Measurements from ENCODE around the gene HMCES. TPM values are rescaled to one million over a fixed set of nuclear protein-coding genes. Genes with fewer than 3 reads are reported as not detected.

HMCES gene
- total RNA-seq, 2 experiments from 2014 or later: 58.2 to 62.2 TPM

- H3K9me3 Mint-ChIP-seq (ENCODE audit: insufficient read depth): no peaks in the 10 kb centered on the region
- H3K4me1 Mint-ChIP-seq (ENCODE audit: low read depth): peaks cover under 1% of the 10 kb centered on the region
- ATAC-seq (peak; percentile 47), DNase-seq (no peak)
- no peaks in the 10 kb centered on the region for H3K27me3 Mint-ChIP-seq (ENCODE audit: low read depth)
- ChIA-PET CTCF (no interaction called here), POLR2A (no interaction called here)
- no peak overlapping the region for H3K4me3 Mint-ChIP-seq
- H3K27ac Mint-ChIP-seq: no peak overlapping the region
- H3K36me3 Mint-ChIP-seq (ENCODE audit: low read depth): no peaks in the 10 kb centered on the region
These were observed 73.4 kb downstream of the HMCES start for GRCh38 chr3:129352045-129352444.

GRCh38 chr3:129352650-129353588 is 74.2 kb downstream of the HMCES start:
- CTCF ChIA-PET: no interaction called here
- POLR2A ChIA-PET: interaction anchor here (1.0 kb wide), 1 partner anchor 70 kb away, joined by 3 read pairs; no protein-coding TSS in a partner anchor

GRCh38 chr3:129353589-129353941 is 74.9 kb downstream of the HMCES start:
- CTCF ChIA-PET: no interaction called here
- no peak overlapping the region for H3K27ac Mint-ChIP-seq
- no peaks in the 10 kb centered on the region for H3K36me3 Mint-ChIP-seq (ENCODE audit: low read depth)
- no peak for DNase-seq
- no peak for ATAC-seq
- POLR2A ChIA-PET: interaction anchor here (1.0 kb wide), 1 partner anchor 69 kb away, joined by 3 read pairs; no protein-coding TSS in a partner anchor
- no peaks in the 10 kb centered on the region for H3K4me1 Mint-ChIP-seq (ENCODE audit: low read depth)
- H3K4me3 Mint-ChIP-seq: no peak overlapping the region
- no peaks in the 10 kb centered on the region for H3K9me3 Mint-ChIP-seq (ENCODE audit: insufficient read depth)
- H3K27me3 Mint-ChIP-seq (ENCODE audit: low read depth): no peaks in the 10 kb centered on the region

More at GRCh38 chr3:129352650-129353588, 74.2 kb downstream of the HMCES start:
- Mint-ChIP-seq H3K36me3 (ENCODE audit: low read depth) (no peaks in the 10 kb centered on the region), H3K9me3 (ENCODE audit: insufficient read depth) (no peaks in the 10 kb centered on the region), H3K27me3 (ENCODE audit: low read depth) (no peaks in the 10 kb centered on the region), H3K4me3 (no peak overlapping the region), H3K27ac (no peak overlapping the region), H3K4me1 (ENCODE audit: low read depth) (no peaks in the 10 kb centered on the region)
- ATAC-seq (no peak), DNase-seq (no peak)

Small RNAs within 50 kb of the gene (microRNA-seq; reads per million reads assigned to microRNA genes)
- gene MIR6826: 1.7 reads per million

Other genes with a start within 250 kb of the HMCES start
- not detected for gene GP9, start 218.1 kb upstream of the HMCES start, total RNA-seq
- gene RAB43, start 157.1 kb upstream of the HMCES start, total RNA-seq: 10 to 100 TPM; 56.0 to 58.7 TPM
- gene ISY1, start 117.8 kb upstream of the HMCES start, total RNA-seq: 10 to 100 TPM; 57.9 to 65.7 TPM
- gene CNBP, start 95.0 kb upstream of the HMCES start, total RNA-seq: 100 to 1,000 TPM; 263 to 273 TPM
- 100 to 1,000 TPM; 135 to 140 TPM for gene COPG1, start 29.3 kb upstream of the HMCES start, total RNA-seq
- under 1 TPM; 0.42 to 0.45 TPM for gene EFCAB12, start 149.8 kb downstream of the HMCES start, total RNA-seq
- gene MBD4, start 161.1 kb downstream of the HMCES start, total RNA-seq: 10 to 100 TPM; 50.1 to 50.6 TPM
- gene IFT122, start 161.4 kb downstream of the HMCES start, total RNA-seq: 10 to 100 TPM; 22.3 to 25.6 TPM
- gene RHO, start 249.8 kb downstream of the HMCES start, total RNA-seq: not detected